HuH-7 (cell line): ENCODE results near the gene GCLM.
"Not testable (repeated sequence)": the region's sequence is repeated elsewhere in the genome, so short reads cannot be mapped to it uniquely, and the experiment has no call there.

Experiments
- DNase-seq: peaks from one replicate; pipeline ENCODE4 v3.0.0; 2011; ENCODE audit warnings: low spot score

GCLM gene

GRCh38 chr1:93909146-93910050 lies at the start of gene GCLM:
Gene GCLM (minus strand): TSS chr1:93909430. CDS start chr1:93909163, 267 bp downstream.
- peak; percentile 85 for DNase-seq

GRCh38 chr1:93958726-93959100 lies 49.5 kb upstream of the GCLM start:
- DNase-seq: no peak

GRCh38 chr1:93958032-93958725 lies 48.9 kb upstream of the GCLM start:
- no peak for DNase-seq

- DNase-seq: no peak
These were observed 46.5 kb upstream of the GCLM start for GRCh38 chr1:93955765-93956164.

GRCh38 chr1:93947002-93947686 lies 37.9 kb upstream of the GCLM start:
- not testable (repeated sequence) for DNase-seq

GRCh38 chr1:93938461-93939145 lies 29.4 kb upstream of the GCLM start:
- no peak for DNase-seq

- DNase-seq: no peak
These were observed 28.8 kb upstream of the GCLM start for GRCh38 chr1:93937997-93938396.

- DNase-seq: no peak
These were observed 16.0 kb upstream of the GCLM start for GRCh38 chr1:93925206-93925605.

GRCh38 chr1:93919780-93920179 lies 10.6 kb upstream of the GCLM start:
- DNase-seq: no peak

- no peak for DNase-seq
These were observed 8.1 kb upstream of the GCLM start for GRCh38 chr1:93917302-93917701.

GRCh38 chr1:93910880-93911279 lies 1.6 kb upstream of the GCLM start:
- not testable (repeated sequence) for DNase-seq

GRCh38 chr1:93910305-93910704 lies 1.1 kb upstream of the GCLM start:
- DNase-seq: no peak

- peak; percentile 28 for DNase-seq
These were observed 660 bp downstream of the GCLM start for GRCh38 chr1:93908394-93909145.

GRCh38 chr1:93907718-93908117 lies 1.5 kb downstream of the GCLM start:
- DNase-seq: peak; percentile 17

GRCh38 chr1:93906480-93906879 lies 2.8 kb downstream of the GCLM start:
- DNase-seq: no peak

GRCh38 chr1:93905734-93906133 lies 3.5 kb downstream of the GCLM start:
- DNase-seq: peak; percentile 41

- DNase-seq: no peak
These were observed 4.2 kb downstream of the GCLM start for GRCh38 chr1:93905051-93905450.

GRCh38 chr1:93904228-93904627 lies 5.0 kb downstream of the GCLM start:
- DNase-seq: no peak

- DNase-seq: no peak
These were observed 8.3 kb downstream of the GCLM start for GRCh38 chr1:93900723-93901504.

- DNase-seq: no peak
These were observed 9.6 kb downstream of the GCLM start for GRCh38 chr1:93899543-93900207.
